GM12878 (cell line): Measurements from ENCODE around the gene UBE2J2. TPM values are rescaled to one million over a fixed set of nuclear protein-coding genes. Genes with fewer than 3 reads are reported as not detected.

Experiments
- BACH1 ChIP-seq: fragments of 450-650 bp; IDR thresholded peaks from 2 replicates; pipeline ENCODE4 v1.6.1; 2017; ENCODE audit warnings: mild to moderate bottlenecking, borderline replicate concordance
- CEBPB ChIP-seq, 2 experiments: fragments of 150-350 bp in 1 of 2; IDR thresholded peaks; 2 replicates each; pipeline ENCODE4 v1.6.1; 2012 to 2014; ENCODE audit warnings: low read depth in 2 of 2, low read length in 2 of 2, borderline replicate concordance in 1 of 2, inconsistent platforms in 1 of 2
- CREM ChIP-seq: IDR thresholded peaks from 2 replicates; pipeline ENCODE4 v1.6.1; 2014; ENCODE audit warnings: antibody characterized with exemption, low read depth
- ESRRA ChIP-seq: IDR thresholded peaks from 2 replicates; pipeline ENCODE4 v1.6.1; 2012; ENCODE audit warnings: mild to moderate bottlenecking, low read length, improper control_type of control experiment
- EZH2 ChIP-seq: IDR thresholded peaks from 2 replicates; pipeline ENCODE4 v1.6.1; 2012; ENCODE audit warnings: low read depth, mild to moderate bottlenecking, control low read depth, inconsistent platforms, low read length, borderline replicate concordance; ENCODE audit not compliant: control insufficient read depth
- FOXK2 ChIP-seq: fragments of 450-650 bp; IDR thresholded peaks from 2 replicates; pipeline ENCODE4 v1.6.1; 2017; ENCODE audit warnings: mild to moderate bottlenecking, moderate library complexity
- NRF1 ChIP-seq: conservative IDR thresholded peaks from 2 replicates; pipeline ENCODE4 v1.6.1; 2011; ENCODE audit warnings: mild to moderate bottlenecking, low read depth, low read length, improper control_type of control experiment
- RAD51 ChIP-seq: fragments of 450-650 bp; IDR thresholded peaks from 2 replicates; pipeline ENCODE4 v1.6.1; 2016; ENCODE audit warnings: moderate library complexity, mild to moderate bottlenecking, inconsistent platforms
- RB1 ChIP-seq: fragments of 450-650 bp; formaldehyde crosslinking; IDR thresholded peaks from 2 replicates; pipeline ENCODE4 v1.6.1; 2017; ENCODE audit warnings: mild to moderate bottlenecking, borderline replicate concordance
- RELA ChIP-seq: fragments of 450-650 bp; IDR thresholded peaks from 2 replicates; pipeline ENCODE4 v1.8.0; 2014; ENCODE audit warnings: borderline replicate concordance; ENCODE audit not compliant: partially characterized antibody
- STAT1 ChIP-seq: fragments of 450-650 bp; conservative IDR thresholded peaks from 2 replicates; pipeline ENCODE4 v1.6.1; 2014; ENCODE audit warnings: antibody characterized with exemption, mild to moderate bottlenecking
- STAT3 ChIP-seq: IDR thresholded peaks from 2 replicates; pipeline ENCODE4 v1.6.1; 2011; ENCODE audit warnings: low read depth, low read length, improper control_type of control experiment
- TCF7 ChIP-seq: IDR thresholded peaks from 2 replicates; pipeline ENCODE4 v1.6.1; 2014; ENCODE audit warnings: antibody characterized with exemption, borderline replicate concordance
- YBX1 ChIP-seq: fragments of 450-650 bp; IDR thresholded peaks from 2 replicates; pipeline ENCODE4 v1.6.1; 2016; ENCODE audit warnings: antibody characterized with exemption
- polyA plus RNA-seq, 11 experiments: library from polyadenylated mRNA; depleted of rRNA in 4 of 11; unstranded in 6 of 11; stranded (reverse) in 5 of 11; fragments of >200 nt; fragmentation: Nextera tagmentation in 4 of 11; fragmentation: Illumina TruSeq in 1 of 11; extraction: Ambion mirVana in 4 of 11; extraction: Trizol in 1 of 11; gene quantifications; 1 replicate in 1 of 11; 2 replicates in 10 of 11; pipeline versions ENCODE4 v1.2.1 to v1.2.3, GENCODE V29; 2011 to 2016; ENCODE audit warnings: inconsistent platforms in 2 of 11, missing spikeins in 2 of 11, low read depth in 1 of 11
- total RNA-seq, 4 experiments: library from RNA; depleted of rRNA in 3 of 4; stranded (reverse); fragments of >200 nt in 3 of 4; fragmentation: Illumina TruSeq in 1 of 4; extraction: Trizol in 1 of 4; gene quantifications; 2 replicates each; pipeline versions ENCODE4 v1.2.1 to v1.2.3, GENCODE V29; 2013 to 2021
- TF ChIP-seq, protein P1 (sequence below): fragments of 450-650 bp; IDR thresholded peaks from 2 replicates; pipeline ENCODE4 v1.6.1; 2017; ENCODE audit warnings: mild to moderate bottlenecking
- TF ChIP-seq, protein P2 (sequence below): fragments of 450-650 bp; IDR thresholded peaks from 2 replicates; pipeline ENCODE4 v1.6.1; 2018; ENCODE audit warnings: borderline replicate concordance, mild to moderate bottlenecking; ENCODE audit not compliant: partially characterized antibody
- TF ChIP-seq, protein P3 (sequence below): fragments of 450-650 bp; IDR thresholded peaks from 2 replicates; pipeline ENCODE4 v1.6.1; 2017; ENCODE audit warnings: borderline replicate concordance
- TF ChIP-seq, protein P4 (sequence below): fragments of 450-650 bp; formaldehyde crosslinking; IDR thresholded peaks from 2 replicates; pipeline ENCODE4 v1.5.0; 2022; ENCODE audit warnings: mild to moderate bottlenecking, missing genetic modification characterization
- TF ChIP-seq, protein P5 (sequence below): IDR thresholded peaks from 2 replicates; pipeline ENCODE4 v1.6.1; 2012; ENCODE audit warnings: low read depth, low read length, improper control_type of control experiment

Gene UBE2J2
- total and polyA plus RNA-seq, 10 of the 15 experiments (the other 5 are each of a cell fraction or from before 2014, with no cell fraction given), result 0.72 to 70.5 (median 49.2) TPM

DNA sequence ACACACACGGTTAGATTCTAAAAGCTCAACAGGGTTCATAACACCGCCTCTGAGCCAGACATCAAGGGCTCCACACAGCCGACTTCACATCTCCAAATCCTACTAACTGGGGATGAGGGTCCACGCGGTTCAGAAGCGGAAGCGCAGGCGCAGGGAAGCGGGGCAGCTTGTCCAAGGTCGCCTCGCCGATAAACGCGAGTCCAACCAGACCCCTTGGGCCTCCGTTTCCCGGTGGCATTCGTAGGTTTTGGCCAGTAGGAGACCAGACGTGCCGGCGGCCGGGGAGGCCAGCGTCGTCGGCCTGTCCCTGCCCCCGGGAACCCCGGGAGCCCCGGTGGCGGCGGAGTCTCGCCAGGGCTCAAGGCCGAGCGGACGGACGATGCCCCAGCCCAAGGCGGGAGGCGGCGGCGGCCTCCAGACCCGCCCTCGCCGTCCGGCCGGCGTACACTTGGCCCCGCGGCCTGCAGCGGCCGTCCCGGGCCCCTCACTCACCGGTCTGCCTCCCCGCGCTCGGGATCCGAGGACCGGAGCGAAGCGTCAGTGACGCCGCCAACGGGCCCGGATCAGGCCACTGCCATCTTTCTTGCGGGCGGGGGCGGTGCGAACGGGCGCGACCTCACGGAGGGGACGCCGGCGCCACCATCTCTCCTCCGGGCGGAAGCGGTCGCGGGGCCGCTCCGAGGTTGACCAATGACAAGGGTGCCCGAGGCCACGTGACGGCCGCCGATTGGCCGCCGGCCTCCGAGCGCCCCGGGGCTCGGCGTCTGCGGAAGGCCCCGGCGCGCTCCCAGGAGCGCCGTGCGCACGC lies 42.0 kb downstream of the UBE2J2 start, which contains the start of gene SDF4 (continued):
- TF ChIP-seq, protein P1, sequence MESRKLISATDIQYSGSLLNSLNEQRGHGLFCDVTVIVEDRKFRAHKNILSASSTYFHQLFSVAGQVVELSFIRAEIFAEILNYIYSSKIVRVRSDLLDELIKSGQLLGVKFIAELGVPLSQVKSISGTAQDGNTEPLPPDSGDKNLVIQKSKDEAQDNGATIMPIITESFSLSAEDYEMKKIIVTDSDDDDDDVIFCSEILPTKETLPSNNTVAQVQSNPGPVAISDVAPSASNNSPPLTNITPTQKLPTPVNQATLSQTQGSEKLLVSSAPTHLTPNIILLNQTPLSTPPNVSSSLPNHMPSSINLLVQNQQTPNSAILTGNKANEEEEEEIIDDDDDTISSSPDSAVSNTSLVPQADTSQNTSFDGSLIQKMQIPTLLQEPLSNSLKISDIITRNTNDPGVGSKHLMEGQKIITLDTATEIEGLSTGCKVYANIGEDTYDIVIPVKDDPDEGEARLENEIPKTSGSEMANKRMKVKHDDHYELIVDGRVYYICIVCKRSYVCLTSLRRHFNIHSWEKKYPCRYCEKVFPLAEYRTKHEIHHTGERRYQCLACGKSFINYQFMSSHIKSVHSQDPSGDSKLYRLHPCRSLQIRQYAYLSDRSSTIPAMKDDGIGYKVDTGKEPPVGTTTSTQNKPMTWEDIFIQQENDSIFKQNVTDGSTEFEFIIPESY, result no peak
- peak; percentile 85 for TF ChIP-seq NRF1
- peak; percentile 71 for TF ChIP-seq CREM
- peak; percentile 83 for TF ChIP-seq RELA
- peak; percentile 74; the same call in 1 of the 2 replicates for TF ChIP-seq RAD51
- TF ChIP-seq, protein P2, sequence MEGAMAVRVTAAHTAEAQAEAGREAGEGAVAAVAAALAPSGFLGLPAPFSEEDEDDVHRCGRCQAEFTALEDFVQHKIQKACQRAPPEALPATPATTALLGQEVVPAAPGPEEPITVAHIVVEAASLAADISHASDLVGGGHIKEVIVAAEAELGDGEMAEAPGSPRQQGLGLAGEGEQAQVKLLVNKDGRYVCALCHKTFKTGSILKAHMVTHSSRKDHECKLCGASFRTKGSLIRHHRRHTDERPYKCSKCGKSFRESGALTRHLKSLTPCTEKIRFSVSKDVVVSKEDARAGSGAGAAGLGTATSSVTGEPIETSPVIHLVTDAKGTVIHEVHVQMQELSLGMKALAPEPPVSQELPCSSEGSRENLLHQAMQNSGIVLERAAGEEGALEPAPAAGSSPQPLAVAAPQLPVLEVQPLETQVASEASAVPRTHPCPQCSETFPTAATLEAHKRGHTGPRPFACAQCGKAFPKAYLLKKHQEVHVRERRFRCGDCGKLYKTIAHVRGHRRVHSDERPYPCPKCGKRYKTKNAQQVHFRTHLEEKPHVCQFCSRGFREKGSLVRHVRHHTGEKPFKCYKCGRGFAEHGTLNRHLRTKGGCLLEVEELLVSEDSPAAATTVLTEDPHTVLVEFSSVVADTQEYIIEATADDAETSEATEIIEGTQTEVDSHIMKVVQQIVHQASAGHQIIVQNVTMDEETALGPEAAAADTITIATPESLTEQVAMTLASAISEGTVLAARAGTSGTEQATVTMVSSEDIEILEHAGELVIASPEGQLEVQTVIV, result peak; percentile 75
- no peak for TF ChIP-seq EZH2
- TF ChIP-seq BACH1, result peak; percentile 91
- TF ChIP-seq, protein P3, sequence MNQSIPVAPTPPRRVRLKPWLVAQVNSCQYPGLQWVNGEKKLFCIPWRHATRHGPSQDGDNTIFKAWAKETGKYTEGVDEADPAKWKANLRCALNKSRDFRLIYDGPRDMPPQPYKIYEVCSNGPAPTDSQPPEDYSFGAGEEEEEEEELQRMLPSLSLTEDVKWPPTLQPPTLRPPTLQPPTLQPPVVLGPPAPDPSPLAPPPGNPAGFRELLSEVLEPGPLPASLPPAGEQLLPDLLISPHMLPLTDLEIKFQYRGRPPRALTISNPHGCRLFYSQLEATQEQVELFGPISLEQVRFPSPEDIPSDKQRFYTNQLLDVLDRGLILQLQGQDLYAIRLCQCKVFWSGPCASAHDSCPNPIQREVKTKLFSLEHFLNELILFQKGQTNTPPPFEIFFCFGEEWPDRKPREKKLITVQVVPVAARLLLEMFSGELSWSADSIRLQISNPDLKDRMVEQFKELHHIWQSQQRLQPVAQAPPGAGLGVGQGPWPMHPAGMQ, result no peak
- TF ChIP-seq STAT3, result no peak
- no peak for TF ChIP-seq TCF7
- no peak for TF ChIP-seq STAT1
- no peak for TF ChIP-seq CEBPB (IDR thresholded peaks at IDR 0.05; ENCODE audit: borderline replicate concordance in 1 of 2, low read depth in 2 of 2, low read length in 2 of 2)
- no peak for TF ChIP-seq YBX1
- peak; percentile 97 for TF ChIP-seq RB1
- TF ChIP-seq ESRRA, result no peak
- TF ChIP-seq, protein P4, sequence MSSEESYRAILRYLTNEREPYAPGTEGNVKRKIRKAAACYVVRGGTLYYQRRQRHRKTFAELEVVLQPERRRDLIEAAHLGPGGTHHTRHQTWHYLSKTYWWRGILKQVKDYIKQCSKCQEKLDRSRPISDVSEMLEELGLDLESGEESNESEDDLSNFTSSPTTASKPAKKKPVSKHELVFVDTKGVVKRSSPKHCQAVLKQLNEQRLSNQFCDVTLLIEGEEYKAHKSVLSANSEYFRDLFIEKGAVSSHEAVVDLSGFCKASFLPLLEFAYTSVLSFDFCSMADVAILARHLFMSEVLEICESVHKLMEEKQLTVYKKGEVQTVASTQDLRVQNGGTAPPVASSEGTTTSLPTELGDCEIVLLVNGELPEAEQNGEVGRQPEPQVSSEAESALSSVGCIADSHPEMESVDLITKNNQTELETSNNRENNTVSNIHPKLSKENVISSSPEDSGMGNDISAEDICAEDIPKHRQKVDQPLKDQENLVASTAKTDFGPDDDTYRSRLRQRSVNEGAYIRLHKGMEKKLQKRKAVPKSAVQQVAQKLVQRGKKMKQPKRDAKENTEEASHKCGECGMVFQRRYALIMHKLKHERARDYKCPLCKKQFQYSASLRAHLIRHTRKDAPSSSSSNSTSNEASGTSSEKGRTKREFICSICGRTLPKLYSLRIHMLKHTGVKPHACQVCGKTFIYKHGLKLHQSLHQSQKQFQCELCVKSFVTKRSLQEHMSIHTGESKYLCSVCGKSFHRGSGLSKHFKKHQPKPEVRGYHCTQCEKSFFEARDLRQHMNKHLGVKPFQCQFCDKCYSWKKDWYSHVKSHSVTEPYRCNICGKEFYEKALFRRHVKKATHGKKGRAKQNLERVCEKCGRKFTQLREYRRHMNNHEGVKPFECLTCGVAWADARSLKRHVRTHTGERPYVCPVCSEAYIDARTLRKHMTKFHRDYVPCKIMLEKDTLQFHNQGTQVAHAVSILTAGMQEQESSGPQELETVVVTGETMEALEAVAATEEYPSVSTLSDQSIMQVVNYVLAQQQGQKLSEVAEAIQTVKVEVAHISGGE (CRISPR knock-in tag), result no peak
- TF ChIP-seq, protein P5, sequence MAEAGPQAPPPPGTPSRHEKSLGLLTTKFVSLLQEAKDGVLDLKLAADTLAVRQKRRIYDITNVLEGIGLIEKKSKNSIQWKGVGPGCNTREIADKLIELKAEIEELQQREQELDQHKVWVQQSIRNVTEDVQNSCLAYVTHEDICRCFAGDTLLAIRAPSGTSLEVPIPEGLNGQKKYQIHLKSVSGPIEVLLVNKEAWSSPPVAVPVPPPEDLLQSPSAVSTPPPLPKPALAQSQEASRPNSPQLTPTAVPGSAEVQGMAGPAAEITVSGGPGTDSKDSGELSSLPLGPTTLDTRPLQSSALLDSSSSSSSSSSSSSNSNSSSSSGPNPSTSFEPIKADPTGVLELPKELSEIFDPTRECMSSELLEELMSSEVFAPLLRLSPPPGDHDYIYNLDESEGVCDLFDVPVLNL, result no peak
- no peak for TF ChIP-seq FOXK2
